Kidney tubule cell (primary cell): ENCODE measurements around the gene EXOC3L4.
A peak's percentile ranks its signal among the peaks of the same experiment; 100 is the strongest.

ENCODE experiments used
- DNase-seq: peaks from one replicate; pipeline ENCODE4 v3.0.0-alpha.2; 2018; ENCODE audit warnings: low spot score

Gene EXOC3L4

DNA sequence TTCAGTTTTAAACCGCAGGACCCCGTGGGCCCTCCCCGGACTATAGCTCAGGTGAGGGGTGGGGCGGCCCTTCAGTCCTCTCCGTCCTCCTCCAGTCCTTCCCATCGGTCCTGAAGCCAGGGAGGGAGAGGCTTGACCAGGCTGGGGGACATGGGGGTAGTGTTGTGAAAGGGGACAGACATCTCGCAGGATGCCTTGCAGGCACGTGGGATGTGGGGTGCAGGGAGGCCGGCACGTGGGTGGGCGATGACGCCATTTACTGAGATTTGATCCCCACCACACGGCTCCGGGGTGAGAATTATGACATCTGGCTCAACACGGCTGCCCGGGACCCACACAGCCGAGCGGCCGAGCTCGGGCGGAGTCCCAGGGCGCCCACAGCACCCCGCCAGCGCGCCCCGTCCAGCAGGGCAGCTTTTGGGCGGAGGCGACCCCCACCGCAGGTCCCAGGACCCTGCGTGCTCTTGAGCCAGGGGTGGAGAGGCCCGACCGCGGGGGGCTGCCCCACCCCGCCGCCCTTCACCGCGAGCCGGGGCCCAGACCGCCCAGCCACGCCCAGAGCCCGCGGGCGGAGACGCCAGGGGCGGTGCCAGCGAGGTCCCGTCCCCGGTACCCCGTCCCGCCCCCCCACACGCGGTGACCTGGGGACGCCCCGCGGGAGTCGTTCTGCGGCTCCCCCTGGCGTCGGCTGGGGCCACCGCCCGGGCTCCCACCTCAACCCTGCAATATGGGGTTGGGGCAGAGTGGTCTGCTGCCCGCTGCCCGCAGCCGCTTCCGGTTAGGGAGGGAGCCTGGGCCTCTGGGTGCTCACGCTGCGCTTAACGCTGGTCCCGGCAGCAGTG is 3.3 kb upstream of the EXOC3L4 start:
- DNase-seq = peak; percentile 41

DNA sequence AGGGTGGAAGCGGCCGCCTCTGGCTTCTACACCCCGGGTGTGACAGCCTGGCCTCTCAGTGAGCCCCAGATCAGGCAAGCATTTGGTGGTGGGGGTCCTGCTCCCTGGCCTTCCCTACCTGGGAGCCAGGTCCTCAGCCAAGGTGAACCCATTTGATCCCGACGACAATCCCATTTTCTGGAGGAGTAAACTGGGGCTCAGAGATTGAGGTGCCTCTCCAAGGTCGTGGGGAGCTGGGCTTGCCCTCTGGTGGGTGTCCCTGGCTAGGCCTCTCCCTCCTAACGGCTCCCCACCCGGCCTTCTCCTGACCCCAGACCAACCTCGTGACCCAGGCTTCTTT is 2.7 kb upstream of the EXOC3L4 start:
- no peak for DNase-seq

DNA sequence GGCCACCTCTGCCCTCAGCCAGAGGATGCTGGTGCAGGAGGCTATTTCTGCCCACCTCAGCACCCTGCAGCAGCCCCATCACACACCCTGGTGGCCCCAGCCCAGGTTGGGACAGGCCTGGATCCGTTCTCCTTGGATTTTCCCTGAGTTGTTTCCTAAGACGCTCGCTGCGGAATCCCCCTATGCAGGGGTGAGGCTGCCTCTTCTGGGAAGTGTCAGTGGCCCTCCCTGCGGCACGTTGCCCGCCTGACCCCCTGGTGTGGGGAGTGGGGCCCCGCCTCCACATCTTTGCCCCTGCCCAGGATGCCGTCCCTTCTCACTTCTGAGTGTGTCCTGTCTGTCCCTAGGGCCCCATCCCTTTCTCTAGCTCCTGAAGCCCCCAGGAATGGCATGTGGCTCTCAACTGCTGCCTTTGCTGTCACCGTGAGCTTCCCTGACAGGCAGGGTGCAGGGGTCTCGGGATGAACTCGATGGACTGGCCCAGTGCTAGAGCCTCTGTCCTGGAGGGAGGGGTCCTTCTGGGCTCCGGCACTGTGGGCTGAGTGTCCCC is 594 bp upstream of the EXOC3L4 start:
- no peak for DNase-seq

DNA sequence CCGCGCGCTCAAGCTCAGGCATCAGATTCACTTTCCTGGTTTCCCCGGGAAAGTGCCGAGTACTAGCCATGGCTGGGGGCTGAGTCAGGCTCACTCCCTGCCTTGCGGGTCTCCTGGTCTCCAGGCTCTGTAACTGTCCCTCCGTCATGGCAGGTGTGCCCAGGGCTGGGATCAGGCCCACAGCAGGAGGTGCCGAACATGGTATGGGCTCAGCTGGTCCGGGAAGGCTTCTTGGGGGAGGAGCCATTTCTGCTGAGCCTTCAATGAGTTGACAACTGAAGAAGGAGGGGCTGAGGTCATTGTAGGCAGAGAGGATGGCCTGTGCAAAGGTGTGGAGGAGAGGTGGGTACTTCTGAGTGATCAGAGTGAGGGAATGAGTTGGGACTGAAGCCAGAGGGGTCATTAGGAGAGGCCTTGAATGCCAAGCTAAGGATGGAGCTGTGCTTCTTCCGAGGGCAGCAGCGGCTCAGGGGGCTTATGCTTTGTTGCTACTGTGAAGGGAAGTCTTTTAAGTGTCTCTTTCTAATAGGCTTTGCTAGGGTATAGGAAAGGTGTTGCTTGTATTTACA is 769 bp downstream of the EXOC3L4 start:
- no peak for DNase-seq

DNA sequence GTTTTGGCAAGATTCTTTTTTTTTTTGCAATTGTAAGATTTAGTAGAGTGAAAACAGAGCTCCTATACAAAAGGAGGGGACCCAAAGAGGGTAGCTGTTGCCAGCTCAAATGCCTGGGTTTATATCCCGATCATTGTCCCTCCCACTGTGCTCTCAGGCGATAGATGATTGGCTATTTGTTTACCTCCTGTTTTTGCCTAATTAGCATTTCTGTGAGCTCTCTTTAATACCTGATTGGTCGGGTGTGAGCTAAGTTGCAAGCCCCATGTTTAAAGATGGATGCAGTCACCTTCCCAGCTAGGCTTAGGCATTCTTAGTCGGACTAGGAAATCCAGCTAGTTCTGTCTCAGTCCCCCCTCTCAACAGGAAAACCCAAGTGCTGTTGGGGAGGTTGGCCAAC is 1.9 kb downstream of the EXOC3L4 start:
- DNase-seq = no peak

DNA sequence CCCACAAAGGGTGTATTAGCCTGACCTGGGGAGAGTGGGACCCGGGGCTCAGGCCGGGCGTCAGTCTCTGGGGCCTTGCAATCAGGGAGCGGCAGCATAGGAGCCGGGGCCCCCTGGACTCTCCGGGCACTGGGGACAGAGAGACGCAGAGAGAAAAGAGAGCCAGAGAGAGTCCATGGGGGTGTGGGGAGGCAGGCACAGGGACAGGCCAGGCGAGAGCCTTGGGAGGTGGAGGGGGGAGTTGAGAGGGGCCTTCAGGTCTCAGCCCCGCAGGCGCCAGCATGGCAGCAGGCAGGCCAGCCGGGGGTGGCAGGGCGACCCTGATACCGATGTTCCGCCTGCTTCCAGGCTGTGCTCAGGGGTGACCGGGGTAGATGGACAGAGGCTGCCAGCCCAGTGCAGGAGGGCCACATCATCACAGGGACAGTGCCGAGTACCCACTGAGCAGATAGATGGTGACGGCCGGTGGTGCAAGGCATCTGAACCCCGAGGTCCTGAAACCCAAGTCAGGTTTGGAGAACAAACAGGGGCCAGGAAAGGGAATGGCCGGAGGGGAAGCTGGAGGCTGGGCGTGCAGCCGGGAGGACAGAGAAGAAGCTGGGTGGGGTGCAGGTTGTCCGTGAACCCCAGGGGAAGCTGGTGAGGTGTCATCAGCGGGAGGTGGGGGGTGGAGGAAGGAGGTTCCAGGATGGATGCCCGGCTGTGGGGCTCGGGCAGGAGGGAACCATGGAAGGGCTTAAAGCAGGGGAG is 2.9 kb downstream of the EXOC3L4 start:
- no peak for DNase-seq

DNA sequence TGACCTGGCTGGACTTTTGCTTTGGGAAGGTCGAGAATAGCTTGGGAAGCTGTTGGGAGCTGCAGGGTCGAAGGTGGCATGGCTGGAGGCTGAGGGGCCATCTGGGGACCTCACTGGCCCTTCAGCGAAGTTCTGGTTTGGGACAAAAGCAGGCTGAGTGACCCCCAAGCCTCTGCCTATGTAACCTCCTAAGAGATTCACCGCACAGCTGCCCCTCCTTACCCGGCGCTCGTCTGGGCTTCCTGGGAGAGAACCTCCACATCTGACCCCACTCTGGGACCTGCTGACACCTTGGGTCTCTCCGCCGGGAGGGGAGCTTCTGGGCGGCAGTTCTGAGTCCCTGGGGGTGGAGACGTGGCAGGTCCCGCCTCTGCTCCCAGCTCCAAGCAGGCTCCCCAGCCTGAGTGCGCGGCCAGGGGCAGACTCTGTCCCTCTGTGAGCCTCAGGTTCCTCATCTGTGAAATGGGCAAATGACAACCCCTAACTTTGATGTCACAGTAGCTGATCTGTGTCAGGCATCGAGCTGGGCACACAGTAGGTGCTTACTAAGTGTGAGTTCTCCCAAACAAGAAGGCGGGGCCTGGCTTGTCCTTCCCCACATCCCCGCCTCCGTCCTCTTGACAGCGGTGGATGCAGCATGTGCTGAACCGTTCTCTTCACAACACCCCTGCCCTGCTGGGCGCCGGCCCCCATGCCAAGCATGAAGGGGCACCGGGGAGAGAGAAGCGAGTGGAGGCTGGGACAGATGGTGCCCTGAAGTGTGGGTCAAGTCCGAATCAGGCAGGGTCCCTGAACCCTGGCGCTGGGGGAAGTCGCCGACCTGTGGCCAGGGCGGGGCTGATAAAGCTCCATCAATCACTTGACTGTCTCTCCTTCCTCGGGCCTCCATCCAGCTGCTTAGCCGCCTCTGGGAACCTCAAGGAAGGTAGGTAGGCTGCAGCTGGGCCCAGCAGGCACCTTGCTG is 3.8 kb downstream of the EXOC3L4 start:
- DNase-seq = no peak

DNA sequence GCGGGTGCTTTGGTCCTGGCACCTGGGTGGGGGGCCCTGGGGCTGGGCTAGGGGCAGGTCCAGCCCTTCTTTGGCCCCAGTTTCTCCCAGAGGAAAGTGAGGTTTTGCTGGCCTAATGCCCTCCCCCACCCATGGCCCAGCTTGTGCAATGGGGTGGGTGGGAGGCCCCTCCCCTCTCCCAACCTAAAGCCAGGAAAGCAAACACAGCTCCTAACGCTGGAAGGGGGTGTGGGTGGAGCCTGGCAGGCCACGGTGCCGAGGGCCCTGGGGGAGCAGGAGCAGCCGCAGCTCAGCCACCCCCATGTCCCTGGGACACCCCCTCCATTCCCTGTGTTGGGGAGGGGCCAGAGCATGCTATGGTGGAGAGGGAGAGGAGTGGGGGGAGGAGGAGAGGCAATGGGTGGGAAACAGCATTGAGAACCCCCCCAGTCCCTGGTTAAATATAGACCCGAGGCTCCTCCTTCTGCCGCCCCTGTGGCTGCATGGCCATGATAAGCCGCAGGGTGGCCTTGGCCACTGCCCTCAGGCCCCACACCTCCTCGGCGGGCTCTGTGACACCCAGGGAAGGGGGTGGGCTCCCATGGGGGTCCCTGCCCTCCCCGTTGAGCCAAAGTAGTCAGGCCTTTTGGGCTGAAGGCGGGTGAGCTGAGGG is 4.7 kb downstream of the EXOC3L4 start:
- DNase-seq = no peak

DNA sequence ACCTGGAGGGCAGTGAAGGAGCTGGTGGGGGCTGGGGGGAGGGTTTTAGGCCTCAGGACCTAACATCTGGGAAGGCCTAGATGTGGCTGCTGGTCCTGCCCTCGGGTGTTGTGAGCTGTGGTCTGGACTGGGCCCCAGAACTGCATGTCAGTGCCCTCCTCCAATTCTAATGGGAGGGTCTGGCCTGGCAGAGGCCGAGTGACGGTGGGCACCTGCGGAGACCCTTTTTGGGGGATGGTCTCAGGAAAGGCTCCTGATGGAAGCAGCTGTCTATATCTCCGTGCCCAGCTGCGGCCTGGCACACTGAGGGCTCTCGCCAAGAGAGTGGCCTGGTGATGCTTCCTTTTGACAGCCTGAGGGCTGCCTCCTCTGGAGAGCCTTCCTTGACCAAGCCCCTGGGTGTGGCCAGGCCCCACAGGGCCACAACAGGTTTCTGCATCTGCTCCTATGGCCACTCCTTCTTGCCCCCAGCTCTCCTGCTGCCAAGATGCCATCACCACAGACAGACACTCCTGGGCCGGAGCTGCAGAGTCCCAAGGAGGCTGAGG is 5.3 kb downstream of the EXOC3L4 start:
- no peak for DNase-seq

DNA sequence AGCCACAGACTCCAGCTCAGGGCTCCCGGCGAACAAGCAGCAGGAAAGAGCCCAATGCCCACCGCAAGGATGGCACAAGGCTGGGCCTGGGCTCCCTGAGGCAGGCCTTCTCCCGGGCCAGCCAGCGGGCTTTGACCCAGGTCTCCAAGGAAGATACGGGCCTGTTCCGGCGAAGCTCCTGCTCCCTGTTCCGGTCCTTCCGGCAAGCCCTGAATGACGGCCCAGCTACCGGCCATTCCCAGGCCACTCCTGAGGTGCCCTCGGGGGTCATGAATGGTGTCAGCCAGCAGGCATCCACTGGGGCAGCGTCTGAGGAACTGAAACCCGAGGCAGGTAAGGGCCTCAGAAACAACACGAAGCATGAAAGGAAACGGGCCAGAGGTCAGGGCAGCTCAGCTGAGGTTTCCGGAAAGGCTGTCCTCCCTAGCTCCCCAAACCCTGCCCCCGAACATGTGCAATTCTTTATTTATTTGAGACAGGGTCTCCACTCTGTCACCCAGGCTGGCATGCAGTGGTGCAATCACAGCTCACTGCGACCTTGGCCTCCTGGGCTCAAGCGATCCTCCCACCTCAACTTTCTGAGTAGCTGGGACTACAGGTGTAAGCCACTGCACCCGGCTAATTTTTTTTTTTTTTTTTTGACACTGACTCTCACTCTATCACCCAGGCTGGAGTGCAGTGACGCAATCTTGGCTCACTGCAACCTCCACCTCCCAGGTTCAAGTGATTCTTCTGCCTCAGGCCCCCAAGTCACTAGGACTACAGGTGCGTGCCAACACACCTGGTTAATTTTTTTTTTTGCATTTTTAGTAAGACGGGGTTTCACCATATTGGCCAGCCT is 6.0 kb downstream of the EXOC3L4 start:
- no peak for DNase-seq

DNA sequence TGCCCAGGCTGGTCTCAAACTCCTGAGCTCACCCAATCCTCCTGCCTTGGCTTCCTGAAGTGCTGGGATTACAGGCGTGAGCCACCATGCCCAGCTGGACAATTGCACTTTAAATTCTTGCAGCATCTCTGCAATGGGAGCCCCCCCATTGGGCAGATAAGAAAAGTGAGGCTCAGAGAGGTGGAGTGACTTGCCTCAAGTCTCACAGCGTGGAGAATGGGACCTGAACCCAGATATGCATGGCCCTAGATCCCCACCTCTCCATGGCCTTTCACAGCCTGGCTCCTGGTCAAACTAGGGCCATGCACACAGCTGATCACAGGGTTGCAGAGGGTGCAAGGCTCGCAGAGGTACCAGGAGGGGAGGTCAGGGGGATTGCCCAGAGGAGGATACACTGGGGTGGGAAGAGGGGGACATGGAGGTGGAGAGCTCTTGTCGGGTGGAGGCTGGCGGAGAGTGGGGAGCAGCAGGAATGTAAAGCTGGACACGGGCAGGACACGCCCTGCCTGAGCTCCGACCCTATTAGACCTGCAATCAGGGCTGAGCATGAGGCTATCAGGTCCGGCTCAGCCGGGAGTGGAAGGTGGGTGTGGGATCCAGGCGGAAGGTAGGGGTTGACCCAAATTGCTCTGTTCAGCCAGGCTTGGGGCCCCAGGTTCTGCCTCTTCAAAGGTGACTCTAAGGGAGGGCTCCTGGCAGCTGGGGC is 6.9 kb downstream of the EXOC3L4 start:
- no peak for DNase-seq

DNA sequence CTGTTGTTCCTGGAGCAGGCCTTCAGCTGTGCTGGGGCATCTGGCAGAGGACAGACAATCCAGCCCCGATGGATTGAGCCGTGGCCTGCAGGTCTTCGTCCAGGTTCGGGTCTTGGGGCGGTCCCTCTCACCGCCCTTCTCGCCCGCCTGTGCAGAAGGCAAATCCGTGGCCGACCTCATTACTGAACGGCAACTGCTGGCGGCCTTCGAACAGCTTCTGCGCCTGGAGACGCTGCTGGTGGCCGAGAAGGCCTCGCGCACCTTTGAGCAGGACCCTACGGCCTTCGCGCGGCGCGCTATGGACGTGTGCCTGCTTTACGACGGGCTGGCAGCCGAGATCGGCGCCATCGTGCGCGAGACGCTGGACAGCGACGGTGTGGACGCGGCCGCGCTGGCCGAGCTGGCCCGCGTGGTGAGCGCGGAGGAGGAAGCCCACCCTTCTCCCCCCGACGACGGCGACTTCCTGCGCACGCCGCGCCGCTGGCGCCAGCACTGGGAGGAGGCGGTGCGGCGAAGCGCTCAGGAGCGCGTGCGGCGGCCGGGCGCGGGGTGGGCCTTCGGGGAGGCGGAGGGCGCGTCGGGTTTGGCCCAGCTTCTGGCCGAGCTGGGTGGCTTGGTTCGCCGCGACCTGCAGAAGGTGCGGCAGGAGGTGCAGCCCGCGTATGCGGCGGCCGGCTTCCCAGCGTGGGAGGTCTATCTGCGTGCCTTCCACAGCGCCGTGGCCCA is 7.6 kb downstream of the EXOC3L4 start:
- no peak for DNase-seq

DNA sequence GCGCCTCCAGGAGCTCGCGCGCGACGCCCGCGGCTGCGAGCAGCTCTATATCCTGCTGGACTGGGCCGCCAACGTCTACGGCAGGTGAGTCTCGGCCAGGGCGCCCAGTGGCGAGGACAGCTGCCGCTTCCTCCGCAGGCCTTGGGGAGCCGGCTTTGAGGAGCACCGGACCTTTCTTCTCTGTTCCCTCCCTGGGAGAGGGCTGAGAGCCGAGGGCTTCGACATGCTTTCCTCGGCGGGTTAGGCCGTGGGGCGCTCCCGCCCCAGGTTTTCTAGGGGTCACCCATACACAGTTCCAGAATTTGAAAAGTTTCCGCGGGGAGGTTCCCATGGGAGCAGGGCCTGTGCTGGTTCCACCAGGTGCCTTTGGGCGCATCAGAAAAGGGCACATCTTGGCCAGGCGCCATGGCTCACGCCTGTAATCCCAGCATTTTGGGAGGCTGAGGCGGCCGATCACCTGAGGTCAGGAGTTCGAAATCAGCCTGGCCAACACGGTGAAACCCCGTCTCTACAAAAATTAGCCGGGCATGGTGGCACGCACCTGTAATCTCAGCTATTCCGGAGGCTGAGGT is 8.2 kb downstream of the EXOC3L4 start:
- DNase-seq = no peak

DNA sequence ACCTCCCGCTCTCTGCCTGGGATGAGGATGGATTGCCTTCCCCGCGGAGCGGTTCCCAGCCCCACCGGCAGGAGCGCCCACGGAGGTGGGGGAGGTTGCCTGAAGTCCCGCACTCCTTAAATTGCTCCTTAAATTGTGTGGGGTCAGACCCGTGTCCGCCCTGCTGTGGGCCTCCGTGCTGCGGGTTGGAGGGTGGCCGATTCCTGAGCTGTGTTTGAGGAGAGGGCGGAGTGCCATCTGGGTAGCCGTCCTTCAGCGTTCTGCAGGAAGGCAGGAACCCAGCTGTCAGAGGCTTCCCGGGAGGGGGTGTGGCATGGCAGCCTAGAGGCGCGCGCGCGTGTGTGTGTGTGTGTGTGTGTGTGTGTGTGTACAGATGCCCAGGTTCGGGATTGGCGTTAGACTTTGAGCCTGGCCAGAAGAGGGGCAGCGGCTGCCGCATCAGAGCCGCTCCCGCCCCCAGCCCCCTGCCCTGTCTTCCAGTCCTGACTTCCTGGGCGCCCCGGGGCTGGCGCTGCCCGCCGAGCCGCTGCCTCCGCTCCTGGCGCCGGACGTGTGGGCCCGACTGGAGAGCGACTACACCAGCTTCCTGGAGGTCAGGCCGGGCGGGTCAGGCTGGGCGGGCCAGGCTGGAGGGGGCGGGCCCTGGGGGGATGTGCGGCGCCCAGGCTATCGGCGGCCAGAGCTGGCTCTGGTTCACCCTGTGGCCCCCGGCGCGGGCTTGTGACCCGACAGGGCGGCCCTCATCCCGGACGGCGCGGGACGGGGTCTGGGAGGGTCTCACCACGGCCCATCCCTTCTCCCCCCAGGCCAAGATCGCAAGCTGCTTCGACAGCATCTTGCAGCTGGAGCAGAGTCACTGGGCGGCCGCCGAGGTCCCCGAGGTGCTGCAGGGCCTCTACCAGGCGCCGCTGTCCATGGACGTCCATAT is 9.2 kb downstream of the EXOC3L4 start:
- peak; percentile 80 for DNase-seq

DNA sequence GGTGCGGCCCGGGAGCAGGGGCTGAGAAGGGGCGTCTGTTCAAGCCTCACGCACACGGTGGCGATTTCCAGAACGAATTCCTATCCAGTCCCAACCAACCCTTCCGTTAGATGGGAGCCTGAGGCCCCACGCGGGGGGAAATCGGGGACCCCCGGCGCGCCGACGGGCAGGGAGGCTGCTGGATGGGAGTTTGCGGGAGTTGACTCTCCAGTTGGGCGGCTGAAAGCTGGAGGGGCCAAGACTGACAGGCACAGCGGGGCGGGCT is 9.8 kb downstream of the EXOC3L4 start:
- no peak for DNase-seq

DNA sequence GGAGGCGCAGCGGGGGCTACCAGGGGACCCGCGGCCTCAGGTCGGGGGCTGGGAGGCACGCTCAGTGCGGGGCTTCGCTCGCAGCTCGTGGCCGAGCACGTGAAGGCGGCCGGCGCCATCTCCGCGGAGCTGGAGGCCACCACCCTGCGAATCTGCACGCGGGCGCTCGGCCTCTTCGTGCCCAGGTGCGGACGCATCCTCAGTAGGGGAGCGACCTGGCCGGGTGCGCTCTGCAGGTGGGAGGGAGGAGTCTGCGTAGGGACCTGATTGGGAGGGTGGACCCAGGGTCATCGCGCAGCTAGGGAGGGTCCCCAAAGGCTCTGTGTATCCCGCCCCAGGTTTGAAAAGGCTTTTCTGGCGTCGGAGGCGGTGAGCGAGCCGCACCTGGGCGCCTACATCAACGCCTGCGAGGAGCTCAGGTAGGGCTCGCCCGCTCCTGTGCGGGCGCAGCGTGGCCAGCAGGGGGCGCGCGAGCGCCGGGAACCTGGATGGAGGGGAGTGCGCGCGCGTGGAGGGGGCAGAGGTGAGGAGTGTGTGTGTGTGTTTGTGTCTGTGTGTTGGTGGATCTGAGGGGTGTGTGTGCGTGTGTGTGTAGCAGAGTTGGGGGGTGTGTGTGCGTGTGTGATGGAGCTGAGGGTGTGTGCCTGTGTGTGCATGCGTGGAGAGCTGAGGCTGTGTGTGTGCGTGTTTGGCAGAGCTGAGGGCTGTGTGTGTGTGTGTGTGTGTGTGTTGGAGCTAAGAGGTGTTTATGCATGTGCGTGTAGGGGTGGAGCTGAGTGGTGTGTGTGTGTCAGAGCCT is 10.3 kb downstream of the EXOC3L4 start:
- DNase-seq = peak; percentile 74
